HepG2 (cell line): Measurements from ENCODE around the gene STH. TPM values are rescaled to one million over a fixed set of nuclear protein-coding genes. Genes with fewer than 3 reads are reported as not detected.

Source experiments
- ATAC-seq: fragments of 200-7000 bp; cut with Tn5 transposase; 3 replicates; pipeline ENCODE4 v1.9.1; 2020; ENCODE audit warnings: mild to moderate bottlenecking, moderate library complexity
- BruUV-seq: library from RNA; stranded (reverse); fragments of 400-500 nt; replicated peaks from 2 replicates; lab custom pipeline; 2021; lab: Mats Ljungman, UMichigan
- CTCF ChIA-PET: fragments of 300-600 bp; formaldehyde crosslinking; extraction: SDS; loops from one replicate; lab custom pipeline; 2021; ENCODE audit warnings: low total read pairs, inconsistent platforms, low intra/inter-chr PET ratio; lab: Yijun Ruan, JAX
- POLR2A ChIA-PET: fragments of 350-600 bp; sonication (Branson Sonifier 250); formaldehyde crosslinking; loops from one replicate; lab custom pipeline; 2020; ENCODE audit warnings: antibody characterized with exemption, inconsistent platforms; lab: Yijun Ruan, JAX
- DNase-seq: peaks from one replicate; pipeline ENCODE4 v3.0.0-alpha.2; 2015; ENCODE audit warnings: low spot score
- FAIRE-seq: peaks from 3 replicates; lab custom pipeline; 2011; peaks lifted over from hg19 to GRCh38; lab: Jason Lieb, UNC
- H2AFZ ChIP-seq: one replicate; pipeline ENCODE4 v1.6.1; 2011; ENCODE audit warnings: low read length, inconsistent platforms
- H3K27ac ChIP-seq: fragments of 300-600 bp; 3 replicates; pipeline ENCODE4 v1.8.0; 2011; ENCODE audit warnings: mixed run types, mild to moderate bottlenecking, mixed read lengths, low read length, inconsistent platforms; ENCODE audit not compliant: insufficient read depth; ENCODE audit errors: extremely low read length
- H3K27me3 ChIP-seq, 2 experiments: fragments of 200-600 bp in 1 of 2; 2 replicates in 1 of 2; 3 replicates in 1 of 2; pipeline versions ENCODE4 v1.6.0 to v1.8.0; 2011; ENCODE audit warnings: low read length in 2 of 2, mild to moderate bottlenecking in 2 of 2, moderate library complexity in 2 of 2, inconsistent platforms in 1 of 2; ENCODE audit not compliant: insufficient read depth in 2 of 2, control insufficient read depth in 1 of 2
- H3K36me3 ChIP-seq, 2 experiments: fragments of 200-600 bp in 1 of 2; replicated peaks in 1 of 2; 2 replicates in 1 of 2; 3 replicates in 1 of 2; pipeline versions ENCODE4 v1.5.1 to v1.8.0; 2011; ENCODE audit warnings: low read length in 2 of 2, inconsistent platforms in 1 of 2; ENCODE audit not compliant: insufficient read depth in 2 of 2, control insufficient read depth in 1 of 2
- H3K4me1 ChIP-seq: 2 replicates; pipeline ENCODE4 v1.5.1; 2012; ENCODE audit warnings: low read length, inconsistent platforms; ENCODE audit not compliant: insufficient read depth
- H3K4me2 ChIP-seq: 2 replicates; pipeline ENCODE4 v1.6.0; 2011; ENCODE audit warnings: low read depth, low read length, inconsistent platforms
- H3K4me3 ChIP-seq, 3 experiments: fragments of 200-600 bp in 1 of 3; sonication (generic), shearing (Covaris generic) in 1 of 3; replicated peaks in 1 of 3; 2 replicates each; pipeline ENCODE4 v1.5.1; 2011 to 2016; ENCODE audit warnings: low read length in 3 of 3, inconsistent platforms in 2 of 3, low read depth in 2 of 3, mild to moderate bottlenecking in 2 of 3, control low read depth in 1 of 3, mixed read lengths in 1 of 3; ENCODE audit not compliant: insufficient read depth in 1 of 3
- H3K79me2 ChIP-seq: one replicate; pipeline ENCODE4 v1.6.1; 2011; ENCODE audit warnings: low read length, inconsistent platforms; ENCODE audit not compliant: insufficient read depth
- H3K9ac ChIP-seq: 2 replicates; pipeline ENCODE4 v1.6.0; 2011; ENCODE audit warnings: mild to moderate bottlenecking, low read depth, low read length, inconsistent platforms; ENCODE audit not compliant: insufficient read depth
- H3K9me3 ChIP-seq: 2 replicates; pipeline ENCODE4 v1.5.1; 2012; ENCODE audit warnings: mild to moderate bottlenecking, low read length
- H4K20me1 ChIP-seq: 2 replicates; pipeline ENCODE4 v1.6.0; 2011; ENCODE audit warnings: inconsistent platforms, mild to moderate bottlenecking, low read length, moderate library complexity; ENCODE audit not compliant: insufficient read depth
- AKAP8 ChIP-seq: sonication (generic); formaldehyde crosslinking; IDR thresholded peaks from 2 replicates; pipeline ENCODE4 v1.5.1; 2020; ENCODE audit warnings: mild to moderate bottlenecking, missing genetic modification reagents
- ATF7 ChIP-seq, 2 experiments: fragments of 450-650 bp in 1 of 2; sonication (generic) in 1 of 2; formaldehyde crosslinking in 1 of 2; IDR thresholded peaks; 2 replicates each; pipeline versions ENCODE4 v1.4.0 to v1.6.1; 2016 to 2020; ENCODE audit warnings: antibody characterized with exemption in 1 of 2, mild to moderate bottlenecking in 1 of 2, missing genetic modification reagents in 1 of 2
- CCDC6 ChIP-seq: sonication (generic); formaldehyde crosslinking; IDR thresholded peaks from 2 replicates; pipeline ENCODE4 v1.8.1; 2022; ENCODE audit warnings: mild to moderate bottlenecking, missing genetic modification reagents, moderate library complexity
- HNRNPL ChIP-seq: fragments of 200-400 bp; formaldehyde crosslinking; IDR thresholded peaks from 2 replicates; pipeline ENCODE4 v1.6.1; 2017; ENCODE audit warnings: mild to moderate bottlenecking, low read depth, low read length
- IKZF5 ChIP-seq: IDR thresholded peaks from 2 replicates; pipeline ENCODE4 v1.6.1; 2018; ENCODE audit warnings: missing genetic modification reagents, mild to moderate bottlenecking, missing compliant biosample characterization
- LRRFIP1 ChIP-seq: sonication (generic); formaldehyde crosslinking; conservative IDR thresholded peaks from 2 replicates; pipeline ENCODE4 v1.4.0; 2020; ENCODE audit warnings: missing genetic modification reagents
- MTA1 ChIP-seq: sonication (generic); formaldehyde crosslinking; IDR thresholded peaks from 2 replicates; pipeline ENCODE4 v1.4.0; 2020; ENCODE audit warnings: missing genetic modification reagents, mild to moderate bottlenecking, borderline replicate concordance
- NFIC ChIP-seq: IDR thresholded peaks from 2 replicates; pipeline ENCODE4 v1.6.1; 2012; ENCODE audit warnings: mild to moderate bottlenecking, low read length, inconsistent platforms
- PITX1 ChIP-seq: sonication (generic); formaldehyde crosslinking; IDR thresholded peaks from 2 replicates; pipeline ENCODE4 v1.5.1; 2020; ENCODE audit warnings: mild to moderate bottlenecking, missing genetic modification reagents
- PPARG ChIP-seq: conservative IDR thresholded peaks from 2 replicates; pipeline ENCODE4 v1.6.1; 2016; ENCODE audit warnings: missing biosample characterization, missing genetic modification reagents
- ZBTB4 ChIP-seq: sonication (generic); formaldehyde crosslinking; IDR thresholded peaks from 2 replicates; pipeline ENCODE4 v1.4.0; 2020; ENCODE audit warnings: missing genetic modification reagents, mild to moderate bottlenecking, borderline replicate concordance
- ZNF101 ChIP-seq: sonication (generic); formaldehyde crosslinking; IDR thresholded peaks from 2 replicates; pipeline ENCODE4 v1.4.0; 2020; ENCODE audit warnings: mild to moderate bottlenecking, low read depth, missing genetic modification reagents, borderline replicate concordance
- ZNF704 ChIP-seq: sonication (generic); formaldehyde crosslinking; IDR thresholded peaks from 2 replicates; pipeline ENCODE4 v1.8.1; 2023; ENCODE audit warnings: mild to moderate bottlenecking, inconsistent platforms, moderate library complexity, missing genetic modification reagents, borderline replicate concordance
- ZNF780A ChIP-seq: sonication (generic); formaldehyde crosslinking; IDR thresholded peaks from 2 replicates; pipeline ENCODE4 v1.8.0; 2022; ENCODE audit warnings: mild to moderate bottlenecking, missing genetic modification reagents, moderate library complexity
- ZNF878 ChIP-seq: sonication (generic); formaldehyde crosslinking; IDR thresholded peaks from 2 replicates; pipeline ENCODE4 v1.8.1; 2023; ENCODE audit warnings: mild to moderate bottlenecking, missing genetic modification reagents, moderate library complexity
- WGBS: methylation state at CpG from one replicate; pipeline ENCODE4 v1.1.6; 2017; ENCODE audit warnings: low lambda C conversion rate; 5-methylcytosine and 5-hydroxymethylcytosine counted together
- in situ Hi-C: cut with HindIII; loops from 2 replicates; pipeline ENCODE4 v1.10.0; 2017; ENCODE audit warnings: low pct_unique_long_range_greater_than_20kb; ENCODE audit not compliant: extremely low pct_ligation_motif_present
- intact Hi-C: fragments of 100-400 bp; cut with micrococcal nuclease; formaldehyde crosslinking; loops from one replicate; pipeline ENCODE4 v1.10.0; 2022; ENCODE audit not compliant: unreplicated experiment
- polyA plus RNA-seq, 8 experiments: library from polyadenylated mRNA; depleted of rRNA in 3 of 8; stranded (reverse) in 7 of 8; unstranded in 1 of 8; fragments of >200 nt; fragmentation: Illumina TruSeq in 4 of 8; extraction: Trizol in 4 of 8; gene quantifications; 2 replicates each; pipeline versions ENCODE4 v1.2.1 to v1.2.3, GENCODE V29; 2011 to 2016; ENCODE audit warnings: low read depth in 4 of 8, missing spikeins in 1 of 8, mixed read lengths in 1 of 8; ENCODE audit not compliant: insufficient read depth in 1 of 8
- total RNA-seq, 5 experiments: library from RNA; depleted of rRNA; stranded (reverse); fragments of >200 nt; fragmentation: Illumina TruSeq; extraction: Trizol; gene quantifications; 2 replicates each; pipeline ENCODE4 v1.2.3, GENCODE V29; 2016; ENCODE audit warnings: low read depth in 1 of 5

STH gene
- total and polyA plus RNA-seq, 2 of the 13 experiments (the other 11 are each of a cell fraction or from before 2014, with no cell fraction given), result not detected

- ChIA-PET CTCF (no interaction called here), POLR2A (interaction anchor here (1.4 to 2.3 kb wide), 2 partner anchors 8 to 181 kb away, joined by 5 to 15 read pairs; partner anchors contain the start of gene KANSL1)
- Histone ChIP-seq H3K4me1 (peaks cover 57% of the 10 kb centered on the region), H3K4me2 (peak overlapping the region; percentile 74), H2AFZ (no peak overlapping the region), H3K79me2 (no peaks in the 10 kb centered on the region), H3K36me3 (no peaks in the 10 kb centered on the region), H3K9ac (no peak overlapping the region), H3K4me3 (peak overlapping the region in 1 of 3 experiments; percentile 2; a peak in 1 of 6 replicates), H3K9me3 (no peaks in the 10 kb centered on the region), H4K20me1 (no peaks in the 10 kb centered on the region), H3K27ac (no peak overlapping the region), H3K27me3 (no peaks in the 10 kb centered on the region; a peak in 2 of 5 replicates)
- in situ Hi-C loops (loop anchor here (25.0 kb wide), 1 partner anchor 825 kb away; no protein-coding TSS in a partner anchor), intact Hi-C loops (loop anchor here (1.0 kb wide), 1 partner anchor 8 kb away; no protein-coding TSS in a partner anchor)
- no TSS peak for BruUV-seq
- no peak for FAIRE-seq
- DNase-seq, result no peak
- WGBS, result 61% methylated on average over 11 of the region's 11 CpGs
- ATAC-seq, result peak; percentile 18
- TF ChIP-seq NFIC (no peak), AKAP8 (CRISPR knock-in tag) (no peak), PITX1 (CRISPR knock-in tag) (no peak), CCDC6 (no peak), ATF7 (IDR thresholded peaks at IDR 0.05) (no peak), ATF7 (CRISPR knock-in tag; IDR thresholded peaks at IDR 0.05) (no peak), ZNF101 (CRISPR knock-in tag) (no peak), LRRFIP1 (CRISPR knock-in tag) (no peak), HNRNPL (0 out of 2 replicates have a peak, but pooled peaks have one; percentile 8), PPARG (CRISPR knock-in tag) (no peak), ZNF878 (no peak), ZNF704 (no peak), ZNF780A (CRISPR knock-in tag) (no peak), ZBTB4 (CRISPR knock-in tag) (no peak), IKZF5 (CRISPR knock-in tag) (no peak), MTA1 (CRISPR knock-in tag) (0 out of 2 replicates have a peak, but pooled peaks have one; percentile 35)
Observed at GRCh38 chr17:46012506-46013079, 13.5 kb downstream of the STH start.
